HL-60 (cell line): ENCODE data around the gene ZNF507.

Experiments used
- GABPA ChIP-seq: IDR thresholded peaks from 2 replicates; pipeline ENCODE4 v1.6.1; 2012; ENCODE audit warnings: low read depth
- POLR2AphosphoS5 ChIP-seq: IDR thresholded peaks from 2 replicates; pipeline ENCODE4 v1.6.1; 2012; ENCODE audit warnings: low read depth
- SPI1 ChIP-seq: IDR thresholded peaks from 2 replicates; pipeline ENCODE4 v1.6.1; 2012; ENCODE audit warnings: low read depth, mild to moderate bottlenecking, borderline replicate concordance
- TF ChIP-seq, protein P1 (sequence below): IDR thresholded peaks from one replicate; pipeline ENCODE4 v1.5.1; 2011; ENCODE audit warnings: low read length, control low read depth, inconsistent platforms; ENCODE audit not compliant: insufficient read depth
- TF ChIP-seq, protein P2 (sequence below): IDR thresholded peaks from 2 replicates; pipeline ENCODE4 v1.6.1; 2012; ENCODE audit warnings: low read depth; ENCODE audit not compliant: insufficient replicate concordance

GRCh38 chr19:32311371-32311770 lies 34.0 kb upstream of the ZNF507 start:
- TF ChIP-seq POLR2AphosphoS5, result no peak
- TF ChIP-seq, protein P1, sequence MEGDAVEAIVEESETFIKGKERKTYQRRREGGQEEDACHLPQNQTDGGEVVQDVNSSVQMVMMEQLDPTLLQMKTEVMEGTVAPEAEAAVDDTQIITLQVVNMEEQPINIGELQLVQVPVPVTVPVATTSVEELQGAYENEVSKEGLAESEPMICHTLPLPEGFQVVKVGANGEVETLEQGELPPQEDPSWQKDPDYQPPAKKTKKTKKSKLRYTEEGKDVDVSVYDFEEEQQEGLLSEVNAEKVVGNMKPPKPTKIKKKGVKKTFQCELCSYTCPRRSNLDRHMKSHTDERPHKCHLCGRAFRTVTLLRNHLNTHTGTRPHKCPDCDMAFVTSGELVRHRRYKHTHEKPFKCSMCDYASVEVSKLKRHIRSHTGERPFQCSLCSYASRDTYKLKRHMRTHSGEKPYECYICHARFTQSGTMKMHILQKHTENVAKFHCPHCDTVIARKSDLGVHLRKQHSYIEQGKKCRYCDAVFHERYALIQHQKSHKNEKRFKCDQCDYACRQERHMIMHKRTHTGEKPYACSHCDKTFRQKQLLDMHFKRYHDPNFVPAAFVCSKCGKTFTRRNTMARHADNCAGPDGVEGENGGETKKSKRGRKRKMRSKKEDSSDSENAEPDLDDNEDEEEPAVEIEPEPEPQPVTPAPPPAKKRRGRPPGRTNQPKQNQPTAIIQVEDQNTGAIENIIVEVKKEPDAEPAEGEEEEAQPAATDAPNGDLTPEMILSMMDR, result no peak
- TF ChIP-seq, protein P2, sequence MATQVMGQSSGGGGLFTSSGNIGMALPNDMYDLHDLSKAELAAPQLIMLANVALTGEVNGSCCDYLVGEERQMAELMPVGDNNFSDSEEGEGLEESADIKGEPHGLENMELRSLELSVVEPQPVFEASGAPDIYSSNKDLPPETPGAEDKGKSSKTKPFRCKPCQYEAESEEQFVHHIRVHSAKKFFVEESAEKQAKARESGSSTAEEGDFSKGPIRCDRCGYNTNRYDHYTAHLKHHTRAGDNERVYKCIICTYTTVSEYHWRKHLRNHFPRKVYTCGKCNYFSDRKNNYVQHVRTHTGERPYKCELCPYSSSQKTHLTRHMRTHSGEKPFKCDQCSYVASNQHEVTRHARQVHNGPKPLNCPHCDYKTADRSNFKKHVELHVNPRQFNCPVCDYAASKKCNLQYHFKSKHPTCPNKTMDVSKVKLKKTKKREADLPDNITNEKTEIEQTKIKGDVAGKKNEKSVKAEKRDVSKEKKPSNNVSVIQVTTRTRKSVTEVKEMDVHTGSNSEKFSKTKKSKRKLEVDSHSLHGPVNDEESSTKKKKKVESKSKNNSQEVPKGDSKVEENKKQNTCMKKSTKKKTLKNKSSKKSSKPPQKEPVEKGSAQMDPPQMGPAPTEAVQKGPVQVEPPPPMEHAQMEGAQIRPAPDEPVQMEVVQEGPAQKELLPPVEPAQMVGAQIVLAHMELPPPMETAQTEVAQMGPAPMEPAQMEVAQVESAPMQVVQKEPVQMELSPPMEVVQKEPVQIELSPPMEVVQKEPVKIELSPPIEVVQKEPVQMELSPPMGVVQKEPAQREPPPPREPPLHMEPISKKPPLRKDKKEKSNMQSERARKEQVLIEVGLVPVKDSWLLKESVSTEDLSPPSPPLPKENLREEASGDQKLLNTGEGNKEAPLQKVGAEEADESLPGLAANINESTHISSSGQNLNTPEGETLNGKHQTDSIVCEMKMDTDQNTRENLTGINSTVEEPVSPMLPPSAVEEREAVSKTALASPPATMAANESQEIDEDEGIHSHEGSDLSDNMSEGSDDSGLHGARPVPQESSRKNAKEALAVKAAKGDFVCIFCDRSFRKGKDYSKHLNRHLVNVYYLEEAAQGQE, result no peak
- TF ChIP-seq SPI1, result no peak
- no peak for TF ChIP-seq GABPA
